HCT116 (cell line): ENCODE data around the gene RNF111. TPM values are rescaled to one million over a fixed set of nuclear protein-coding genes. Genes with fewer than 3 reads are reported as not detected.

ENCODE experiments used
- ATAC-seq: fragments of 200-7000 bp; cut with Tn5 transposase; 2 replicates; pipeline ENCODE4 v1.9.1; 2020; ENCODE audit warnings: mild to moderate bottlenecking, moderate library complexity
- BruUV-seq: library from RNA; stranded (reverse); fragments of 400-500 nt; replicated peaks from 2 replicates; lab custom pipeline; 2021; lab: Mats Ljungman, UMichigan
- CTCF ChIA-PET: fragments of 300-600 bp; sonication (Branson Sonifier 250); formaldehyde crosslinking; loops from one replicate; lab custom pipeline; 2021; ENCODE audit warnings: antibody characterized with exemption; lab: Charles Lee
- POLR2A ChIA-PET: fragments of 300-600, 350-600 bp; sonication (Branson Sonifier 250); formaldehyde crosslinking; loops from one replicate; lab custom pipeline; 2021; ENCODE audit warnings: antibody characterized with exemption; lab: Charles Lee
- RAD21 ChIA-PET, 2 experiments: fragments of 300-600 bp; sonication (Branson Sonifier 250); formaldehyde crosslinking; loops; one replicate each; lab custom pipeline; 2023; ENCODE audit warnings: low total read pairs in 2 of 2; ENCODE audit not compliant: uncharacterized antibody in 2 of 2, unreplicated experiment in 2 of 2, low non-redundant PET in 1 of 2; lab: Charles Lee
- DNase-seq: peaks from one replicate; pipeline ENCODE4 v3.0.0-alpha.2; 2010; ENCODE audit warnings: low read depth, low spot score
- H2AFZ ChIP-seq: fragments of 200-600 bp; shearing (Covaris generic), sonication (generic); 2 replicates; pipeline ENCODE4 v1.6.1; 2017; ENCODE audit warnings: low read depth, mixed run types, mixed read lengths, antibody characterized with exemption, low read length; ENCODE audit not compliant: poor library complexity, severe bottlenecking
- H3K27ac ChIP-seq: 2 replicates; pipeline ENCODE4 v1.5.1; 2012; ENCODE audit warnings: low read depth, low read length
- H3K27me3 ChIP-seq: fragments of 200-600 bp; sonication (generic); 2 replicates; pipeline ENCODE4 v1.6.1; 2016; ENCODE audit warnings: mixed run types, low read length, mixed read lengths; ENCODE audit not compliant: insufficient read depth
- H3K36me3 ChIP-seq, 2 experiments: fragments of 200-500 bp in 1 of 2; fragments of 200-600 bp in 1 of 2; sonication (Bioruptor generic) in 1 of 2; sonication (generic) in 1 of 2; 2 replicates each; pipeline versions ENCODE4 v1.5.1 to v1.6.1; 2014 to 2016; ENCODE audit warnings: low read length in 2 of 2, inconsistent platforms in 1 of 2, mixed read lengths in 1 of 2, mixed run types in 1 of 2; ENCODE audit not compliant: insufficient read depth in 2 of 2, control insufficient read depth in 1 of 2
- H3K4me1 ChIP-seq, 2 experiments: fragments of 200-600 bp in 1 of 2; sonication (generic) in 1 of 2; 2 replicates each; pipeline versions ENCODE4 v1.5.1 to v1.6.1; 2012 to 2017; ENCODE audit warnings: low read length in 2 of 2, inconsistent platforms in 1 of 2, mild to moderate bottlenecking in 1 of 2, mixed read lengths in 1 of 2, mixed run types in 1 of 2, moderate library complexity in 1 of 2; ENCODE audit not compliant: insufficient read depth in 2 of 2, control insufficient read depth in 1 of 2
- H3K4me2 ChIP-seq: fragments of 200-600 bp; sonication (generic); 2 replicates; pipeline ENCODE4 v1.6.1; 2017; ENCODE audit warnings: mixed run types, low read length, mixed read lengths
- H3K4me3 ChIP-seq, 2 experiments: fragments of 200-600 bp in 1 of 2; sonication (generic) in 1 of 2; replicated peaks in 1 of 2; 2 replicates each; pipeline ENCODE4 v1.5.1; 2011 to 2016; ENCODE audit warnings: low read length in 2 of 2, control low read depth in 1 of 2, low read depth in 1 of 2, mild to moderate bottlenecking in 1 of 2, mixed read lengths in 1 of 2, mixed run types in 1 of 2
- H3K79me2 ChIP-seq: fragments of 200-600 bp; sonication (generic); 2 replicates; pipeline ENCODE4 v1.6.1; 2017; ENCODE audit warnings: mild to moderate bottlenecking, mixed run types, low read length, moderate library complexity, mixed read lengths; ENCODE audit not compliant: insufficient read depth
- H3K9ac ChIP-seq: fragments of 200-600 bp; sonication (generic); 2 replicates; pipeline ENCODE4 v1.6.1; 2016; ENCODE audit warnings: low read length, mixed read lengths
- H3K9me2 ChIP-seq: fragments of 200-600 bp; sonication (generic), shearing (Covaris generic); 2 replicates; pipeline ENCODE4 v1.6.1; 2017; ENCODE audit warnings: mixed run types, mild to moderate bottlenecking, moderate library complexity; ENCODE audit not compliant: insufficient read depth
- H3K9me3 ChIP-seq, 2 experiments: fragments of 200-500 bp in 1 of 2; fragments of 200-600 bp in 1 of 2; sonication (Bioruptor generic) in 1 of 2; sonication (generic) in 1 of 2; 2 replicates each; pipeline ENCODE4 v1.6.1; 2014 to 2017; ENCODE audit warnings: low read length in 2 of 2, mixed read lengths in 2 of 2, inconsistent platforms in 1 of 2, low read depth in 1 of 2, mild to moderate bottlenecking in 1 of 2, mixed run types in 1 of 2, moderate library complexity in 1 of 2; ENCODE audit not compliant: control insufficient read depth in 1 of 2, insufficient read depth in 1 of 2
- H4K20me1 ChIP-seq: fragments of 200-600 bp; sonication (generic), shearing (Covaris generic); 2 replicates; pipeline ENCODE4 v1.6.1; 2017; ENCODE audit warnings: mixed run types, mild to moderate bottlenecking, moderate library complexity; ENCODE audit not compliant: insufficient read depth
- ATF3 ChIP-seq: IDR thresholded peaks from 2 replicates; pipeline ENCODE4 v1.6.1; 2012
- CBX3 ChIP-seq: IDR thresholded peaks from 2 replicates; pipeline ENCODE4 v1.6.1; 2012; ENCODE audit warnings: low read depth
- CEBPB ChIP-seq: IDR thresholded peaks from 2 replicates; pipeline ENCODE4 v1.6.1; 2012; ENCODE audit warnings: low read depth
- CTCF ChIP-seq, 3 experiments: fragments of 200-600 bp in 1 of 3; sonication (generic) in 1 of 3; IDR thresholded peaks in 2 of 3; conservative IDR thresholded peaks in 1 of 3; 2 replicates each; pipeline ENCODE4 v1.5.1; 2012 to 2017; ENCODE audit warnings: low read depth in 2 of 3, low read length in 2 of 3, antibody characterized with exemption in 1 of 3, borderline replicate concordance in 1 of 3, control low read depth in 1 of 3, mild to moderate bottlenecking in 1 of 3, mixed read lengths in 1 of 3, mixed run types in 1 of 3, moderate library complexity in 1 of 3; ENCODE audit not compliant: insufficient read depth in 1 of 3
- ELF1 ChIP-seq: IDR thresholded peaks from 2 replicates; pipeline ENCODE4 v1.6.1; 2012; ENCODE audit warnings: low read depth, borderline replicate concordance
- FOSL1 ChIP-seq: IDR thresholded peaks from 2 replicates; pipeline ENCODE4 v1.6.1; 2012; ENCODE audit warnings: low read depth
- POLR2A ChIP-seq: IDR thresholded peaks from 2 replicates; pipeline ENCODE4 v1.7.0; 2011; ENCODE audit warnings: borderline replicate concordance; ENCODE audit not compliant: insufficient read depth, insufficient read length; ENCODE audit errors: extremely low read depth
- RAD21 ChIP-seq: IDR thresholded peaks from 2 replicates; pipeline ENCODE4 v1.6.1; 2012; ENCODE audit warnings: low read depth, mild to moderate bottlenecking
- REST ChIP-seq: IDR thresholded peaks from 2 replicates; pipeline ENCODE4 v1.6.1; 2012; ENCODE audit warnings: low read depth
- YY1 ChIP-seq: IDR thresholded peaks from 2 replicates; pipeline ENCODE4 v1.6.1; 2011; ENCODE audit warnings: low read length, low read depth, moderate library complexity, mild to moderate bottlenecking; ENCODE audit not compliant: insufficient replicate concordance; ENCODE audit errors: extremely low read depth
- ZFX ChIP-seq: fragments of 450-650 bp; IDR thresholded peaks from 2 replicates; pipeline ENCODE4 v1.6.1; 2017
- intact Hi-C: fragments of 100-400 bp; cut with micrococcal nuclease; formaldehyde crosslinking; loops from 2 replicates; pipeline ENCODE4 v1.10.0; 2022
- total RNA-seq: library from RNA; stranded (reverse); gene quantifications from one replicate; pipeline ENCODE4 v1.2.1, GENCODE V29; 2021; ENCODE audit not compliant: unreplicated experiment
- TF ChIP-seq, protein P1 (sequence below): IDR thresholded peaks from 2 replicates; pipeline ENCODE4 v1.6.1; 2011; ENCODE audit warnings: mild to moderate bottlenecking, low read length, moderate library complexity; ENCODE audit not compliant: insufficient replicate concordance; ENCODE audit errors: extremely low read depth

Gene RNF111
- total RNA-seq, 1 experiment from 2014 or later: 31.5 TPM

DNA sequence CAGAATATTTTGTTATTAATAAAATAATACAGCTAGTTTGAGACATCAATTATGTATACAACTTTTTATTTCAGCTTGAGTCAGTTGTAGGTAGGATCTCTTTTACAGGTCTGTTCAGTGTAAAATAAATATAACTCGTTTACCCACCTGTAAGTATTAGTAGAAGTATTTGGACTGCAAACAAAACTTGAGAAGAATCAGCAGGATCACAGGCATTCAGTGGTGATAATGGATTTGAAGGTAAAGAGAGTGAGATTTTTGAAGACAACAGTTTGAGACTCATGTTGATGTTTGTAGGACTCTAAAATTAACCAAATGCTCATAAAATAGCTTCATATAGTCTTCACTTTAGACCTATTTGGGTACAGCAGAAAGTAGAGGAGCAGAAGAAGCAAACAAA is 82.0 kb downstream of the RNF111 start:
- no peak overlapping the region for H3K4me2 ChIP-seq
- no peak for TF ChIP-seq CEBPB
- no peak for TF ChIP-seq CBX3
- no peak for TF ChIP-seq YY1
- TF ChIP-seq ATF3: no peak
- TF ChIP-seq CTCF (IDR thresholded peaks at IDR 0.05 in 2 of 3, conservative IDR thresholded peaks at IDR 0.05 in 1 of 3; ENCODE audit: borderline replicate concordance in 1 of 3, insufficient read depth in 1 of 3, low read depth in 2 of 3, low read length in 2 of 3): no peak
- TF ChIP-seq ELF1: no peak
- no peak for TF ChIP-seq FOSL1
- ChIA-PET CTCF (no interaction called here), POLR2A (no interaction called here), RAD21 (no interaction called here)
- no peak overlapping the region for H3K27ac ChIP-seq
- H3K4me1 ChIP-seq: no peaks in the 10 kb centered on the region
- no TSS peak for BruUV-seq
- H3K9me2 ChIP-seq: no peaks in the 10 kb centered on the region
- no peaks in the 10 kb centered on the region for H3K27me3 ChIP-seq
- H3K36me3 ChIP-seq: peaks cover 10 to 20% of the 10 kb centered on the region in 2 experiments; a peak in 3 of 4 replicates
- no peak overlapping the region for H2AFZ ChIP-seq
- intact Hi-C loops: no loop called here
- no peaks in the 10 kb centered on the region for H4K20me1 ChIP-seq
- H3K79me2 ChIP-seq: no peaks in the 10 kb centered on the region
- ATAC-seq (no peak), DNase-seq (no peak)
- H3K9me3 ChIP-seq: no peaks in the 10 kb centered on the region
- no peak overlapping the region for H3K4me3 ChIP-seq
- H3K9ac ChIP-seq: no peak overlapping the region

- ChIA-PET POLR2A (no interaction called here), RAD21 (no interaction called here), CTCF (no interaction called here)
- H3K4me3 ChIP-seq: no peak overlapping the region
- no peak for ATAC-seq
- no peaks in the 10 kb centered on the region for H3K4me1 ChIP-seq
- BruUV-seq: no TSS peak
- H4K20me1 ChIP-seq: no peaks in the 10 kb centered on the region
- H3K9me3 ChIP-seq: no peaks in the 10 kb centered on the region
- no peak overlapping the region for H3K27ac ChIP-seq
- H3K9ac ChIP-seq: no peak overlapping the region
- no peak for DNase-seq
- H3K4me2 ChIP-seq: no peak overlapping the region
- H3K27me3 ChIP-seq: no peaks in the 10 kb centered on the region
- H2AFZ ChIP-seq: no peak overlapping the region
- no peaks in the 10 kb centered on the region for H3K9me2 ChIP-seq
- no peaks in the 10 kb centered on the region for H3K79me2 ChIP-seq
- peaks cover 8 to 9% of the 10 kb centered on the region in 2 experiments; a peak in 3 of 4 replicates for H3K36me3 ChIP-seq
- intact Hi-C loops: no loop called here
- TF ChIP-seq RAD21: no peak
- TF ChIP-seq FOSL1: no peak
- TF ChIP-seq ELF1: no peak
- no peak for TF ChIP-seq REST
- TF ChIP-seq, protein P1, sequence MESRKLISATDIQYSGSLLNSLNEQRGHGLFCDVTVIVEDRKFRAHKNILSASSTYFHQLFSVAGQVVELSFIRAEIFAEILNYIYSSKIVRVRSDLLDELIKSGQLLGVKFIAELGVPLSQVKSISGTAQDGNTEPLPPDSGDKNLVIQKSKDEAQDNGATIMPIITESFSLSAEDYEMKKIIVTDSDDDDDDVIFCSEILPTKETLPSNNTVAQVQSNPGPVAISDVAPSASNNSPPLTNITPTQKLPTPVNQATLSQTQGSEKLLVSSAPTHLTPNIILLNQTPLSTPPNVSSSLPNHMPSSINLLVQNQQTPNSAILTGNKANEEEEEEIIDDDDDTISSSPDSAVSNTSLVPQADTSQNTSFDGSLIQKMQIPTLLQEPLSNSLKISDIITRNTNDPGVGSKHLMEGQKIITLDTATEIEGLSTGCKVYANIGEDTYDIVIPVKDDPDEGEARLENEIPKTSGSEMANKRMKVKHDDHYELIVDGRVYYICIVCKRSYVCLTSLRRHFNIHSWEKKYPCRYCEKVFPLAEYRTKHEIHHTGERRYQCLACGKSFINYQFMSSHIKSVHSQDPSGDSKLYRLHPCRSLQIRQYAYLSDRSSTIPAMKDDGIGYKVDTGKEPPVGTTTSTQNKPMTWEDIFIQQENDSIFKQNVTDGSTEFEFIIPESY: no peak
- no peak for TF ChIP-seq POLR2A
- TF ChIP-seq ZFX: no peak
Observed at GRCh38 chr15:59074607-59075006, 87.1 kb downstream of the RNF111 start.
